ENCODE results near the gene ABI1. TPM values are rescaled to one million over a fixed set of nuclear protein-coding genes. Genes with fewer than 3 reads are reported as not detected.

ABI1 gene
- total RNA-seq, 1 experiment from 2014 or later: 33.9 TPM

GRCh38 chr10:26802527-26802926 lies 58.2 kb downstream of the ABI1 start (continued):
- TF ChIP-seq PRDM15 (CRISPR knock-in tag; IDR thresholded peaks at IDR 0.05) (no peak), TCF7 (CRISPR knock-in tag; IDR thresholded peaks at IDR 0.05; ENCODE audit: low read depth) (no peak), AR (CRISPR knock-in tag; IDR thresholded peaks at IDR 0.05) (no peak), SMAD3 (CRISPR knock-in tag; IDR thresholded peaks at IDR 0.05; ENCODE audit: borderline replicate concordance) (no peak), ATF6 (CRISPR knock-in tag; IDR thresholded peaks at IDR 0.05) (no peak), NFYB (CRISPR knock-in tag; conservative IDR thresholded peaks at IDR 0.05; ENCODE audit: low read depth) (no peak)

- ChIA-PET POLR2A (interaction anchor here (0.6 kb wide), 1 partner anchor 807 kb away, joined by 3 read pairs; no protein-coding TSS in a partner anchor), CTCF (no interaction called here)
- no peak for ATAC-seq
- Mint-ChIP-seq H3K27me3 (ENCODE audit: low read depth) (no peaks in the 10 kb centered on the region), H3K27ac (no peak overlapping the region), H3K9me3 (peaks cover 13% of the 10 kb centered on the region), H3K4me1 (peaks cover 46% of the 10 kb centered on the region), H3K4me3 (no peak overlapping the region), H3K36me3 (peaks cover 8% of the 10 kb centered on the region)
- TF ChIP-seq GTF2I (CRISPR knock-in tag; conservative IDR thresholded peaks at IDR 0.05) (no peak), ZNF423 (CRISPR knock-in tag; IDR thresholded peaks at IDR 0.05) (no peak)
- no peak for DNase-seq (ENCODE audit: low spot score)
Measured at GRCh38 chr10:26801831-26802230, 58.9 kb downstream of the ABI1 start.

- CTCF ChIA-PET: no interaction called here
- H3K36me3 Mint-ChIP-seq: peaks cover 14% of the 10 kb centered on the region
Measured at GRCh38 chr10:26801274-26801673, 59.5 kb downstream of the ABI1 start.

More at GRCh38 chr10:26801274-26801673, 59.5 kb downstream of the ABI1 start:
- ATAC-seq: no peak
- Mint-ChIP-seq H3K27ac (no peak overlapping the region), H3K4me1 (peaks cover 42% of the 10 kb centered on the region), H3K9me3 (peaks cover 18% of the 10 kb centered on the region), H3K27me3 (ENCODE audit: low read depth) (no peaks in the 10 kb centered on the region), H3K4me3 (no peak overlapping the region)
- POLR2A ChIA-PET: no interaction called here
- TF ChIP-seq ZNF317 (CRISPR knock-in tag; IDR thresholded peaks at IDR 0.05; ENCODE audit: borderline replicate concordance, low read depth) (no peak), ATF6 (CRISPR knock-in tag; IDR thresholded peaks at IDR 0.05) (no peak), OVOL2 (CRISPR knock-in tag; IDR thresholded peaks at IDR 0.05; ENCODE audit: borderline replicate concordance) (no peak), ZNF121 (CRISPR knock-in tag; IDR thresholded peaks at IDR 0.05) (no peak), ZNF219 (CRISPR knock-in tag; IDR thresholded peaks at IDR 0.05; ENCODE audit: borderline replicate concordance) (no peak), GTF2I (CRISPR knock-in tag; conservative IDR thresholded peaks at IDR 0.05) (no peak), TCF7 (CRISPR knock-in tag; IDR thresholded peaks at IDR 0.05; ENCODE audit: low read depth) (no peak), ATF2 (CRISPR knock-in tag; IDR thresholded peaks at IDR 0.05; ENCODE audit: borderline replicate concordance, low read depth) (no peak), ZNF263 (CRISPR knock-in tag; IDR thresholded peaks at IDR 0.05; ENCODE audit: low read depth) (no peak), FOXK1 (CRISPR knock-in tag; IDR thresholded peaks at IDR 0.05) (no peak), TEAD1 (CRISPR knock-in tag; IDR thresholded peaks at IDR 0.05) (no peak), NFE2L1 (CRISPR knock-in tag; IDR thresholded peaks at IDR 0.05) (no peak), ZBTB43 (CRISPR knock-in tag; IDR thresholded peaks at IDR 0.05) (no peak), IRF2 (CRISPR knock-in tag; IDR thresholded peaks at IDR 0.05; ENCODE audit: borderline replicate concordance, low read depth) (no peak), ZNF423 (CRISPR knock-in tag; IDR thresholded peaks at IDR 0.05) (no peak), JUN (CRISPR knock-in tag; IDR thresholded peaks at IDR 0.05) (no peak), JAZF1 (CRISPR knock-in tag; IDR thresholded peaks at IDR 0.05) (no peak)
- no peak for DNase-seq (ENCODE audit: low spot score)
